Retinal pigment epithelial cell (primary cell): ENCODE data around the gene VWA5B1.

Source experiments
- DNase-seq: peaks from one replicate; pipeline ENCODE4 v3.0.0-alpha.2; 2010; ENCODE audit warnings: low read depth
- H3K4me3 ChIP-seq: 2 replicates; pipeline ENCODE4 v1.5.1; 2011; ENCODE audit warnings: mild to moderate bottlenecking, low read length, control low read depth, moderate library complexity
- CTCF ChIP-seq: conservative IDR thresholded peaks from 2 replicates; pipeline ENCODE4 v1.5.1; 2011; ENCODE audit warnings: low read depth, low read length, control low read depth, inconsistent platforms

Gene VWA5B1

GRCh38 chr1:20327467-20327866, 36.8 kb downstream of the VWA5B1 start:
- no peak for DNase-seq
- no peak for TF ChIP-seq CTCF
- no peak overlapping the region for H3K4me3 ChIP-seq

- no peak overlapping the region for H3K4me3 ChIP-seq
- no peak for DNase-seq
Observed at GRCh38 chr1:20328201-20328600, 37.5 kb downstream of the VWA5B1 start.

GRCh38 chr1:20329793-20330542, 39.3 kb downstream of the VWA5B1 start:
- DNase-seq, result no peak
- no peak overlapping the region for H3K4me3 ChIP-seq
- peak; percentile 29 for TF ChIP-seq CTCF

More at GRCh38 chr1:20328201-20328600, 37.5 kb downstream of the VWA5B1 start:
- no peak for TF ChIP-seq CTCF

- TF ChIP-seq CTCF, result no peak
- no peak for DNase-seq
- no peak overlapping the region for H3K4me3 ChIP-seq
Observed at GRCh38 chr1:20334103-20334502, 43.4 kb downstream of the VWA5B1 start.

GRCh38 chr1:20336105-20336605, 45.5 kb downstream of the VWA5B1 start:
- DNase-seq, result no peak
- H3K4me3 ChIP-seq, result no peak overlapping the region
- no peak for TF ChIP-seq CTCF

GRCh38 chr1:20337581-20337980, 46.9 kb downstream of the VWA5B1 start:
- no peak for TF ChIP-seq CTCF
- no peak for DNase-seq

More at GRCh38 chr1:20337581-20337980, 46.9 kb downstream of the VWA5B1 start:
- no peak overlapping the region for H3K4me3 ChIP-seq
